GM21367 (cell line): ENCODE data around the gene CTR9.
"Not testable (repeated sequence)": the region's sequence is repeated elsewhere in the genome, so short reads cannot be mapped to it uniquely, and the experiment has no call there.

Source experiments
- ATAC-seq: cut with Tn5 transposase; IDR thresholded peaks from one replicate; pipeline ENCODE4 v1.9.1; 2021; ENCODE audit not compliant: unreplicated experiment

The CTR9 gene

GRCh38 chr11:10813945-10814344, 62.9 kb downstream of the CTR9 start:
- ATAC-seq: no peak

GRCh38 chr11:10818594-10818993, 67.5 kb downstream of the CTR9 start:
- ATAC-seq: no peak

GRCh38 chr11:10822491-10822890, 71.4 kb downstream of the CTR9 start:
- ATAC-seq: not testable (repeated sequence)

- no peak for ATAC-seq
These were observed 72.1 kb downstream of the CTR9 start for GRCh38 chr11:10823152-10823579.

GRCh38 chr11:10824888-10825287, 73.8 kb downstream of the CTR9 start:
- peak; percentile 67 for ATAC-seq

GRCh38 chr11:10828402-10828801, 77.4 kb downstream of the CTR9 start:
- ATAC-seq: no peak

- ATAC-seq: no peak
These were observed 78.1 kb downstream of the CTR9 start for GRCh38 chr11:10829139-10829538.
